GM12878 (cell line): Measurements from ENCODE around the gene GRIK4. TPM values are rescaled to one million over a fixed set of nuclear protein-coding genes. Genes with fewer than 3 reads are reported as not detected.

Experiments
- ATAC-seq: fragments of 200-7000 bp; cut with Tn5 transposase; 3 replicates; pipeline ENCODE4 v1.9.1; 2020; ENCODE audit warnings: mild to moderate bottlenecking, moderate library complexity
- BruUV-seq: library from RNA; stranded (reverse); fragments of 400-500 nt; replicated peaks from 2 replicates; lab custom pipeline; 2021; lab: Mats Ljungman, UMichigan
- CTCF ChIA-PET: fragments of 300-600 bp; sonication (Branson Sonifier 250); formaldehyde crosslinking; extraction: SDS; loops from one replicate; lab custom pipeline; 2021; ENCODE audit warnings: inconsistent platforms; lab: Yijun Ruan, JAX
- POLR2A ChIA-PET: fragments of 350-600 bp; formaldehyde crosslinking; extraction: SDS; loops from one replicate; lab custom pipeline; 2021; ENCODE audit warnings: inconsistent platforms; lab: Charles Lee
- RAD21 ChIA-PET: fragments of 300-600 bp; sonication (Branson Sonifier 250); formaldehyde crosslinking; loops from one replicate; lab custom pipeline; 2023; ENCODE audit warnings: antibody characterized with exemption; ENCODE audit not compliant: unreplicated experiment; lab: Charles Lee
- SMC1A ChIA-PET: fragments of 300-600 bp; sonication (Branson Sonifier 250); formaldehyde crosslinking; loops from one replicate; lab custom pipeline; 2023; ENCODE audit not compliant: unreplicated experiment, uncharacterized antibody; lab: Charles Lee
- DNase-seq: peaks from one replicate; pipeline ENCODE4 v3.0.0-alpha.2; 2011; ENCODE audit warnings: low read depth, low spot score
- FAIRE-seq: peaks from 3 replicates; lab custom pipeline; 2011; peaks lifted over from hg19 to GRCh38; lab: Jason Lieb, UNC
- H2AFZ ChIP-seq: 2 replicates; pipeline ENCODE4 v1.6.0; 2011; ENCODE audit warnings: low read depth, low read length, control low read depth; ENCODE audit not compliant: control insufficient read depth
- H3K27ac ChIP-seq: 2 replicates; pipeline ENCODE4 v1.5.1; 2011; ENCODE audit warnings: control low read depth; ENCODE audit not compliant: control insufficient read depth, insufficient read depth
- H3K27me3 ChIP-seq, 2 experiments: replicated peaks in 1 of 2; 2 replicates each; pipeline versions ENCODE4 v1.6.0 to v1.6.1; 2011; ENCODE audit warnings: low read length in 1 of 2; ENCODE audit not compliant: control insufficient read depth in 2 of 2, insufficient read depth in 2 of 2
- H3K36me3 ChIP-seq, 2 experiments: 2 replicates each; pipeline ENCODE4 v1.5.1; 2011; ENCODE audit warnings: low read length in 1 of 2; ENCODE audit not compliant: control insufficient read depth in 2 of 2, insufficient read depth in 2 of 2
- H3K4me1 ChIP-seq: 2 replicates; pipeline ENCODE4 v1.6.1; 2011; ENCODE audit warnings: mild to moderate bottlenecking, low read length, moderate library complexity, mixed read lengths; ENCODE audit not compliant: control insufficient read depth, insufficient read depth
- H3K4me2 ChIP-seq: 2 replicates; pipeline ENCODE4 v1.6.0; 2011; ENCODE audit warnings: control low read depth; ENCODE audit not compliant: control insufficient read depth, insufficient read depth
- H3K4me3 ChIP-seq: fragments of 200-600 bp; sonication (generic); 2 replicates; pipeline ENCODE4 v1.5.1; 2016
- H3K79me2 ChIP-seq: 2 replicates; pipeline ENCODE4 v1.6.0; 2011; ENCODE audit warnings: low read length; ENCODE audit not compliant: control insufficient read depth, insufficient read depth
- H3K9ac ChIP-seq: 2 replicates; pipeline ENCODE4 v1.8.0; 2011; ENCODE audit warnings: low read length, control low read depth, mixed read lengths; ENCODE audit not compliant: control insufficient read depth, insufficient read depth
- H3K9me3 ChIP-seq: replicated peaks from 3 replicates; pipeline ENCODE4 v1.5.1; 2011; ENCODE audit warnings: mild to moderate bottlenecking, low read length; ENCODE audit not compliant: control insufficient read depth, insufficient read depth
- H4K20me1 ChIP-seq: 2 replicates; pipeline ENCODE4 v1.6.0; 2011; ENCODE audit not compliant: control insufficient read depth, insufficient read depth
- CBX5 ChIP-seq: sonication (generic); IDR thresholded peaks from 2 replicates; pipeline ENCODE4 v1.6.1; 2016; ENCODE audit warnings: low read depth, moderate library complexity, mild to moderate bottlenecking, inconsistent platforms
- CHD1 ChIP-seq: IDR thresholded peaks from 2 replicates; pipeline ENCODE4 v1.6.1; 2012; ENCODE audit warnings: low read depth, low read length, improper control_type of control experiment
- IRF4 ChIP-seq: IDR thresholded peaks from 2 replicates; pipeline ENCODE4 v1.6.1; 2011; ENCODE audit warnings: low read depth, low read length
- RAD21 ChIP-seq: IDR thresholded peaks from 2 replicates; pipeline ENCODE4 v1.6.1; 2011; ENCODE audit warnings: mild to moderate bottlenecking, low read depth, low read length, moderate library complexity; ENCODE audit not compliant: insufficient read depth
- SMC3 ChIP-seq: IDR thresholded peaks from 2 replicates; pipeline ENCODE4 v1.6.1; 2011; ENCODE audit warnings: low read length, improper control_type of control experiment, borderline replicate concordance
- SPI1 ChIP-seq: IDR thresholded peaks from 2 replicates; pipeline ENCODE4 v1.6.1; 2011; ENCODE audit warnings: low read depth, mild to moderate bottlenecking, low read length, moderate library complexity, borderline replicate concordance; ENCODE audit not compliant: insufficient read depth
- TCF3 ChIP-seq: IDR thresholded peaks from 2 replicates; pipeline ENCODE4 v1.6.1; 2012; ENCODE audit warnings: low read depth, mild to moderate bottlenecking, low read length, borderline replicate concordance; ENCODE audit not compliant: insufficient read depth
- YY1 ChIP-seq: IDR thresholded peaks from 2 replicates; pipeline ENCODE4 v1.6.1; 2011; ENCODE audit warnings: low read depth, mild to moderate bottlenecking, low read length
- ZZZ3 ChIP-seq: IDR thresholded peaks from 2 replicates; pipeline ENCODE4 v1.6.1; 2011; ENCODE audit warnings: low read depth; ENCODE audit not compliant: control insufficient read depth, insufficient read length
- WGBS: methylation state at CpG from one replicate; pipeline ENCODE4 v1.1.6; 2016; ENCODE audit warnings: low lambda C conversion rate; ENCODE audit not compliant: insufficient replicate concordance, insufficient coverage; ENCODE audit errors: missing lambda C conversion rate; 5-methylcytosine and 5-hydroxymethylcytosine counted together
- in situ Hi-C: fragments of 300-500 bp; cut with MboI; formaldehyde crosslinking; loops from 9 replicates; pipeline ENCODE4 v1.14.3; 2018; ENCODE audit warnings: mixed read lengths
- intact Hi-C: fragments of 100-400 bp; cut with micrococcal nuclease; formaldehyde crosslinking; loops from one replicate; pipeline ENCODE4 v1.14.2; 2022; ENCODE audit not compliant: unreplicated experiment
- polyA plus RNA-seq, 11 experiments: library from polyadenylated mRNA; depleted of rRNA in 4 of 11; unstranded in 6 of 11; stranded (reverse) in 5 of 11; fragments of >200 nt; fragmentation: Nextera tagmentation in 4 of 11; fragmentation: Illumina TruSeq in 1 of 11; extraction: Ambion mirVana in 4 of 11; extraction: Trizol in 1 of 11; gene quantifications; 1 replicate in 1 of 11; 2 replicates in 10 of 11; pipeline versions ENCODE4 v1.2.1 to v1.2.3, GENCODE V29; 2011 to 2016; ENCODE audit warnings: inconsistent platforms in 2 of 11, missing spikeins in 2 of 11, low read depth in 1 of 11
- total RNA-seq, 4 experiments: library from RNA; depleted of rRNA in 3 of 4; stranded (reverse); fragments of >200 nt in 3 of 4; fragmentation: Illumina TruSeq in 1 of 4; extraction: Trizol in 1 of 4; gene quantifications; 2 replicates each; pipeline versions ENCODE4 v1.2.1 to v1.2.3, GENCODE V29; 2013 to 2021
- TF ChIP-seq, protein P1 (sequence below): fragments of 450-650 bp; formaldehyde crosslinking; IDR thresholded peaks from 2 replicates; pipeline ENCODE4 v1.4.0; 2022; ENCODE audit warnings: mild to moderate bottlenecking, moderate library complexity
- TF ChIP-seq, protein P2 (sequence below), 3 experiments: IDR thresholded peaks in 2 of 3; conservative IDR thresholded peaks in 1 of 3; 2 replicates each; pipeline ENCODE4 v1.5.1; 2011; ENCODE audit warnings: low read depth in 3 of 3, low read length in 3 of 3, mild to moderate bottlenecking in 3 of 3, control low read depth in 2 of 3, moderate library complexity in 2 of 3, inconsistent platforms in 1 of 3, mixed read lengths in 1 of 3; ENCODE audit not compliant: control insufficient read depth in 2 of 3, insufficient read depth in 1 of 3; ENCODE audit errors: extremely low read depth in 1 of 3
- TF ChIP-seq, protein P3 (sequence below): fragments of 450-650 bp; IDR thresholded peaks from 2 replicates; pipeline ENCODE4 v1.6.1; 2017; ENCODE audit warnings: mild to moderate bottlenecking, moderate library complexity

The GRIK4 gene
- total and polyA plus RNA-seq, 10 of the 15 experiments (the other 5 are each of a cell fraction or from before 2014, with no cell fraction given), result 0.33 to 3.6 (median 0.72) TPM

DNA sequence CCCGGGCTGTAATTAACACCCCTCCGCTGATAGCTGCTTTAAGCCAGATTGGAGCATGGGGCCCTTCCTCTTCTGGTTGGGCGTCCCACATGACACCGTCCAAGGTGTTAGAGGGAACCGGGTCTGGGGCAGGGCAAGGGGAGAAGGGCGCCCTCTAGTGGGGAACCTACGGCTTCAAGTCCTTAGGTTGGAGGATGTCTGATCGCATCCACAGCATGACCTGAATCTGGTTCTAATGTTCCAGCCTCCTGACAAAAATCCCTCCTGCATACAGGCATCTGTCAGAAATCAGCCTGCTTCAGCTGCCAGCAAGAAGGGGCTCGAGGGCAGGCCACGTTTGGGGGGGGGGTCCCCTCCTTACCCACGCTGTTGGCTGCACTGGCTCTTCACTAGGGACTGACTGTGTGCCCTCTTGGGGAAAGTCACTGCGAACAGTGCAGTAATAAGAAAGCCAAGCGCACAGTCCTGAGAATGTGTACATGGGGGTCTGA lies 418.2 kb downstream of the GRIK4 start:
- Histone ChIP-seq H3K4me3 (no peak overlapping the region), H2AFZ (no peak overlapping the region), H3K9ac (no peak overlapping the region), H3K79me2 (no peaks in the 10 kb centered on the region), H4K20me1 (no peaks in the 10 kb centered on the region), H3K4me1 (peaks cover 18% of the 10 kb centered on the region), H3K4me2 (no peak overlapping the region), H3K36me3 (no peaks in the 10 kb centered on the region), H3K27ac (no peak overlapping the region), H3K9me3 (no peaks in the 10 kb centered on the region; the same call in 2 of the 3 replicates), H3K27me3 (no peaks in the 10 kb centered on the region)
- in situ Hi-C loops, result no loop called here
- ATAC-seq, result peak; percentile 83
- ChIA-PET POLR2A (no interaction called here), SMC1A (interaction anchor here (0.6 to 1.9 kb wide), 13 partner anchors 11 to 422 kb away, joined by 3 to 9 read pairs (median 3); no protein-coding TSS in a partner anchor), CTCF (interaction anchor here (0.7 to 10.7 kb wide), 34 partner anchors 16 to 428 kb away, joined by 3 to 179 read pairs (median 4); partner anchors contain the start of gene GRIK4), RAD21 (interaction anchor here (0.8 to 4.4 kb wide), 5 partner anchors 16 to 245 kb away, joined by 3 to 27 read pairs (median 3); no protein-coding TSS in a partner anchor)
- peak; percentile 64 for FAIRE-seq
- intact Hi-C loops, result loop anchor here (1.0 to 10.0 kb wide), 5 partner anchors 61 to 595 kb away; partner anchors contain the start of genes ARHGEF12 and GRIK4
- peak; percentile 58 for TF ChIP-seq RAD21
- TF ChIP-seq SMC3, result peak; percentile 63; the same call in 1 of the 2 replicates
- no peak for TF ChIP-seq CHD1
- 0 out of 2 replicates have a peak, but pooled peaks have one; percentile 42 for TF ChIP-seq YY1
- peak; percentile 43; the same call in 1 of the 2 replicates for TF ChIP-seq SPI1
- TF ChIP-seq, protein P1, sequence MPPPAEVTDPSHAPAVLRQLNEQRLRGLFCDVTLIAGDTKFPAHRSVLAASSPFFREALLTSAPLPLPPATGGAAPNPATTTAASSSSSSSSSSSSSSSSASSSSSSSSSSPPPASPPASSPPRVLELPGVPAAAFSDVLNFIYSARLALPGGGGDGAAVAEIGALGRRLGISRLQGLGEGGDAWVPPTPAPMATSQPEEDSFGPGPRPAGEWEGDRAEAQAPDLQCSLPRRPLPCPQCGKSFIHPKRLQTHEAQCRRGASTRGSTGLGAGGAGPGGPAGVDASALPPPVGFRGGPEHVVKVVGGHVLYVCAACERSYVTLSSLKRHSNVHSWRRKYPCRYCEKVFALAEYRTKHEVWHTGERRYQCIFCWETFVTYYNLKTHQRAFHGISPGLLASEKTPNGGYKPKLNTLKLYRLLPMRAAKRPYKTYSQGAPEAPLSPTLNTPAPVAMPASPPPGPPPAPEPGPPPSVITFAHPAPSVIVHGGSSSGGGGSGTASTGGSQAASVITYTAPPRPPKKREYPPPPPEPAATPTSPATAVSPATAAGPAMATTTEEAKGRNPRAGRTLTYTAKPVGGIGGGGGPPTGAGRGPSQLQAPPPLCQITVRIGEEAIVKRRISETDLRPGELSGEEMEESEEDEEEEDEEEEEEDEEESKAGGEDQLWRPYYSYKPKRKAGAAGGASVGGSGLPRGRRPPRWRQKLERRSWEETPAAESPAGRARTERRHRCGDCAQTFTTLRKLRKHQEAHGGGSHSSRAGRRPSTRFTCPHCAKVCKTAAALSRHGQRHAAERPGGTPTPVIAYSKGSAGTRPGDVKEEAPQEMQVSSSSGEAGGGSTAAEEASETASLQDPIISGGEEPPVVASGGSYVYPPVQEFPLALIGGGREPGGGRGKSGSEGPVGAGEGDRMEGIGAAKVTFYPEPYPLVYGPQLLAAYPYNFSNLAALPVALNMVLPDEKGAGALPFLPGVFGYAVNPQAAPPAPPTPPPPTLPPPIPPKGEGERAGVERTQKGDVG (CRISPR knock-in tag), result no peak
- TF ChIP-seq ZZZ3, result no peak
- TF ChIP-seq IRF4, result no peak
- TF ChIP-seq, protein P2, sequence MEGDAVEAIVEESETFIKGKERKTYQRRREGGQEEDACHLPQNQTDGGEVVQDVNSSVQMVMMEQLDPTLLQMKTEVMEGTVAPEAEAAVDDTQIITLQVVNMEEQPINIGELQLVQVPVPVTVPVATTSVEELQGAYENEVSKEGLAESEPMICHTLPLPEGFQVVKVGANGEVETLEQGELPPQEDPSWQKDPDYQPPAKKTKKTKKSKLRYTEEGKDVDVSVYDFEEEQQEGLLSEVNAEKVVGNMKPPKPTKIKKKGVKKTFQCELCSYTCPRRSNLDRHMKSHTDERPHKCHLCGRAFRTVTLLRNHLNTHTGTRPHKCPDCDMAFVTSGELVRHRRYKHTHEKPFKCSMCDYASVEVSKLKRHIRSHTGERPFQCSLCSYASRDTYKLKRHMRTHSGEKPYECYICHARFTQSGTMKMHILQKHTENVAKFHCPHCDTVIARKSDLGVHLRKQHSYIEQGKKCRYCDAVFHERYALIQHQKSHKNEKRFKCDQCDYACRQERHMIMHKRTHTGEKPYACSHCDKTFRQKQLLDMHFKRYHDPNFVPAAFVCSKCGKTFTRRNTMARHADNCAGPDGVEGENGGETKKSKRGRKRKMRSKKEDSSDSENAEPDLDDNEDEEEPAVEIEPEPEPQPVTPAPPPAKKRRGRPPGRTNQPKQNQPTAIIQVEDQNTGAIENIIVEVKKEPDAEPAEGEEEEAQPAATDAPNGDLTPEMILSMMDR (IDR thresholded peaks at IDR 0.05 in 2 of 3, conservative IDR thresholded peaks at IDR 0.05 in 1 of 3; ENCODE audit: control insufficient read depth in 2 of 3, extremely low read depth in 1 of 3, insufficient read depth in 1 of 3, low read depth in 3 of 3, low read length in 3 of 3), result peak; percentile 72 to 89 (median 81)
- TF ChIP-seq TCF3, result no peak
- no peak for TF ChIP-seq CBX5
- TF ChIP-seq, protein P3, sequence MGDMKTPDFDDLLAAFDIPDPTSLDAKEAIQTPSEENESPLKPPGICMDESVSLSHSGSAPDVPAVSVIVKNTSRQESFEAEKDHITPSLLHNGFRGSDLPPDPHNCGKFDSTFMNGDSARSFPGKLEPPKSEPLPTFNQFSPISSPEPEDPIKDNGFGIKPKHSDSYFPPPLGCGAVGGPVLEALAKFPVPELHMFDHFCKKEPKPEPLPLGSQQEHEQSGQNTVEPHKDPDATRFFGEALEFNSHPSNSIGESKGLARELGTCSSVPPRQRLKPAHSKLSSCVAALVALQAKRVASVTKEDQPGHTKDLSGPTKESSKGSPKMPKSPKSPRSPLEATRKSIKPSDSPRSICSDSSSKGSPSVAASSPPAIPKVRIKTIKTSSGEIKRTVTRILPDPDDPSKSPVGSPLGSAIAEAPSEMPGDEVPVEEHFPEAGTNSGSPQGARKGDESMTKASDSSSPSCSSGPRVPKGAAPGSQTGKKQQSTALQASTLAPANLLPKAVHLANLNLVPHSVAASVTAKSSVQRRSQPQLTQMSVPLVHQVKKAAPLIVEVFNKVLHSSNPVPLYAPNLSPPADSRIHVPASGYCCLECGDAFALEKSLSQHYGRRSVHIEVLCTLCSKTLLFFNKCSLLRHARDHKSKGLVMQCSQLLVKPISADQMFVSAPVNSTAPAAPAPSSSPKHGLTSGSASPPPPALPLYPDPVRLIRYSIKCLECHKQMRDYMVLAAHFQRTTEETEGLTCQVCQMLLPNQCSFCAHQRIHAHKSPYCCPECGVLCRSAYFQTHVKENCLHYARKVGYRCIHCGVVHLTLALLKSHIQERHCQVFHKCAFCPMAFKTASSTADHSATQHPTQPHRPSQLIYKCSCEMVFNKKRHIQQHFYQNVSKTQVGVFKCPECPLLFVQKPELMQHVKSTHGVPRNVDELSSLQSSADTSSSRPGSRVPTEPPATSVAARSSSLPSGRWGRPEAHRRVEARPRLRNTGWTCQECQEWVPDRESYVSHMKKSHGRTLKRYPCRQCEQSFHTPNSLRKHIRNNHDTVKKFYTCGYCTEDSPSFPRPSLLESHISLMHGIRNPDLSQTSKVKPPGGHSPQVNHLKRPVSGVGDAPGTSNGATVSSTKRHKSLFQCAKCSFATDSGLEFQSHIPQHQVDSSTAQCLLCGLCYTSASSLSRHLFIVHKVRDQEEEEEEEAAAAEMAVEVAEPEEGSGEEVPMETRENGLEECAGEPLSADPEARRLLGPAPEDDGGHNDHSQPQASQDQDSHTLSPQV, result no peak
- BruUV-seq, result no TSS peak
- 22% methylated on average over 13 of the region's 13 CpGs for WGBS
- DNase-seq, result no peak
